HCT116 (cell line): ENCODE data around the gene CDH2. TPM values are rescaled to one million over a fixed set of nuclear protein-coding genes. Genes with fewer than 3 reads are reported as not detected.

ENCODE experiments used
- ATAC-seq: fragments of 200-7000 bp; cut with Tn5 transposase; 2 replicates; pipeline ENCODE4 v1.9.1; 2020; ENCODE audit warnings: mild to moderate bottlenecking, moderate library complexity
- BruUV-seq: library from RNA; stranded (reverse); fragments of 400-500 nt; replicated peaks from 2 replicates; lab custom pipeline; 2021; lab: Mats Ljungman, UMichigan
- CTCF ChIA-PET: fragments of 300-600 bp; sonication (Branson Sonifier 250); formaldehyde crosslinking; loops from one replicate; lab custom pipeline; 2021; ENCODE audit warnings: antibody characterized with exemption; lab: Charles Lee
- POLR2A ChIA-PET: fragments of 300-600, 350-600 bp; sonication (Branson Sonifier 250); formaldehyde crosslinking; loops from one replicate; lab custom pipeline; 2021; ENCODE audit warnings: antibody characterized with exemption; lab: Charles Lee
- RAD21 ChIA-PET, 2 experiments: fragments of 300-600 bp; sonication (Branson Sonifier 250); formaldehyde crosslinking; loops; one replicate each; lab custom pipeline; 2023; ENCODE audit warnings: low total read pairs in 2 of 2; ENCODE audit not compliant: uncharacterized antibody in 2 of 2, unreplicated experiment in 2 of 2, low non-redundant PET in 1 of 2; lab: Charles Lee
- DNase-seq: peaks from one replicate; pipeline ENCODE4 v3.0.0-alpha.2; 2010; ENCODE audit warnings: low read depth, low spot score
- H2AFZ ChIP-seq: fragments of 200-600 bp; shearing (Covaris generic), sonication (generic); 2 replicates; pipeline ENCODE4 v1.6.1; 2017; ENCODE audit warnings: low read depth, mixed run types, mixed read lengths, antibody characterized with exemption, low read length; ENCODE audit not compliant: poor library complexity, severe bottlenecking
- H3K27ac ChIP-seq: 2 replicates; pipeline ENCODE4 v1.5.1; 2012; ENCODE audit warnings: low read depth, low read length
- H3K27me3 ChIP-seq: fragments of 200-600 bp; sonication (generic); 2 replicates; pipeline ENCODE4 v1.6.1; 2016; ENCODE audit warnings: mixed run types, low read length, mixed read lengths; ENCODE audit not compliant: insufficient read depth
- H3K36me3 ChIP-seq, 2 experiments: fragments of 200-500 bp in 1 of 2; fragments of 200-600 bp in 1 of 2; sonication (Bioruptor generic) in 1 of 2; sonication (generic) in 1 of 2; 2 replicates each; pipeline versions ENCODE4 v1.5.1 to v1.6.1; 2014 to 2016; ENCODE audit warnings: low read length in 2 of 2, inconsistent platforms in 1 of 2, mixed read lengths in 1 of 2, mixed run types in 1 of 2; ENCODE audit not compliant: insufficient read depth in 2 of 2, control insufficient read depth in 1 of 2
- H3K4me1 ChIP-seq, 2 experiments: fragments of 200-600 bp in 1 of 2; sonication (generic) in 1 of 2; 2 replicates each; pipeline versions ENCODE4 v1.5.1 to v1.6.1; 2012 to 2017; ENCODE audit warnings: low read length in 2 of 2, inconsistent platforms in 1 of 2, mild to moderate bottlenecking in 1 of 2, mixed read lengths in 1 of 2, mixed run types in 1 of 2, moderate library complexity in 1 of 2; ENCODE audit not compliant: insufficient read depth in 2 of 2, control insufficient read depth in 1 of 2
- H3K4me2 ChIP-seq: fragments of 200-600 bp; sonication (generic); 2 replicates; pipeline ENCODE4 v1.6.1; 2017; ENCODE audit warnings: mixed run types, low read length, mixed read lengths
- H3K4me3 ChIP-seq, 2 experiments: fragments of 200-600 bp in 1 of 2; sonication (generic) in 1 of 2; replicated peaks in 1 of 2; 2 replicates each; pipeline ENCODE4 v1.5.1; 2011 to 2016; ENCODE audit warnings: low read length in 2 of 2, control low read depth in 1 of 2, low read depth in 1 of 2, mild to moderate bottlenecking in 1 of 2, mixed read lengths in 1 of 2, mixed run types in 1 of 2
- H3K79me2 ChIP-seq: fragments of 200-600 bp; sonication (generic); 2 replicates; pipeline ENCODE4 v1.6.1; 2017; ENCODE audit warnings: mild to moderate bottlenecking, mixed run types, low read length, moderate library complexity, mixed read lengths; ENCODE audit not compliant: insufficient read depth
- H3K9ac ChIP-seq: fragments of 200-600 bp; sonication (generic); 2 replicates; pipeline ENCODE4 v1.6.1; 2016; ENCODE audit warnings: low read length, mixed read lengths
- H3K9me2 ChIP-seq: fragments of 200-600 bp; sonication (generic), shearing (Covaris generic); 2 replicates; pipeline ENCODE4 v1.6.1; 2017; ENCODE audit warnings: mixed run types, mild to moderate bottlenecking, moderate library complexity; ENCODE audit not compliant: insufficient read depth
- H3K9me3 ChIP-seq, 2 experiments: fragments of 200-500 bp in 1 of 2; fragments of 200-600 bp in 1 of 2; sonication (Bioruptor generic) in 1 of 2; sonication (generic) in 1 of 2; 2 replicates each; pipeline ENCODE4 v1.6.1; 2014 to 2017; ENCODE audit warnings: low read length in 2 of 2, mixed read lengths in 2 of 2, inconsistent platforms in 1 of 2, low read depth in 1 of 2, mild to moderate bottlenecking in 1 of 2, mixed run types in 1 of 2, moderate library complexity in 1 of 2; ENCODE audit not compliant: control insufficient read depth in 1 of 2, insufficient read depth in 1 of 2
- H4K20me1 ChIP-seq: fragments of 200-600 bp; sonication (generic), shearing (Covaris generic); 2 replicates; pipeline ENCODE4 v1.6.1; 2017; ENCODE audit warnings: mixed run types, mild to moderate bottlenecking, moderate library complexity; ENCODE audit not compliant: insufficient read depth
- EZH2 ChIP-seq: fragments of 200-600 bp; sonication (generic); IDR thresholded peaks from 2 replicates; pipeline ENCODE4 v1.6.1; 2017; ENCODE audit warnings: antibody characterized with exemption, mixed run types
- FOSL1 ChIP-seq: IDR thresholded peaks from 2 replicates; pipeline ENCODE4 v1.6.1; 2012; ENCODE audit warnings: low read depth
- POLR2AphosphoS5 ChIP-seq: IDR thresholded peaks from 2 replicates; pipeline ENCODE4 v1.6.1; 2011; ENCODE audit warnings: mild to moderate bottlenecking, low read depth, low read length, moderate library complexity
- RAD21 ChIP-seq: IDR thresholded peaks from 2 replicates; pipeline ENCODE4 v1.6.1; 2012; ENCODE audit warnings: low read depth, mild to moderate bottlenecking
- YY1 ChIP-seq: IDR thresholded peaks from 2 replicates; pipeline ENCODE4 v1.6.1; 2011; ENCODE audit warnings: low read length, low read depth, moderate library complexity, mild to moderate bottlenecking; ENCODE audit not compliant: insufficient replicate concordance; ENCODE audit errors: extremely low read depth
- intact Hi-C: fragments of 100-400 bp; cut with micrococcal nuclease; formaldehyde crosslinking; loops from 2 replicates; pipeline ENCODE4 v1.10.0; 2022
- total RNA-seq: library from RNA; stranded (reverse); gene quantifications from one replicate; pipeline ENCODE4 v1.2.1, GENCODE V29; 2021; ENCODE audit not compliant: unreplicated experiment
- TF ChIP-seq, protein P1 (sequence below): IDR thresholded peaks from 2 replicates; pipeline ENCODE4 v1.6.1; 2011; ENCODE audit warnings: mild to moderate bottlenecking, low read length, moderate library complexity; ENCODE audit not compliant: insufficient replicate concordance; ENCODE audit errors: extremely low read depth

The CDH2 gene
- total RNA-seq, 1 experiment from 2014 or later: 0.15 TPM

DNA sequence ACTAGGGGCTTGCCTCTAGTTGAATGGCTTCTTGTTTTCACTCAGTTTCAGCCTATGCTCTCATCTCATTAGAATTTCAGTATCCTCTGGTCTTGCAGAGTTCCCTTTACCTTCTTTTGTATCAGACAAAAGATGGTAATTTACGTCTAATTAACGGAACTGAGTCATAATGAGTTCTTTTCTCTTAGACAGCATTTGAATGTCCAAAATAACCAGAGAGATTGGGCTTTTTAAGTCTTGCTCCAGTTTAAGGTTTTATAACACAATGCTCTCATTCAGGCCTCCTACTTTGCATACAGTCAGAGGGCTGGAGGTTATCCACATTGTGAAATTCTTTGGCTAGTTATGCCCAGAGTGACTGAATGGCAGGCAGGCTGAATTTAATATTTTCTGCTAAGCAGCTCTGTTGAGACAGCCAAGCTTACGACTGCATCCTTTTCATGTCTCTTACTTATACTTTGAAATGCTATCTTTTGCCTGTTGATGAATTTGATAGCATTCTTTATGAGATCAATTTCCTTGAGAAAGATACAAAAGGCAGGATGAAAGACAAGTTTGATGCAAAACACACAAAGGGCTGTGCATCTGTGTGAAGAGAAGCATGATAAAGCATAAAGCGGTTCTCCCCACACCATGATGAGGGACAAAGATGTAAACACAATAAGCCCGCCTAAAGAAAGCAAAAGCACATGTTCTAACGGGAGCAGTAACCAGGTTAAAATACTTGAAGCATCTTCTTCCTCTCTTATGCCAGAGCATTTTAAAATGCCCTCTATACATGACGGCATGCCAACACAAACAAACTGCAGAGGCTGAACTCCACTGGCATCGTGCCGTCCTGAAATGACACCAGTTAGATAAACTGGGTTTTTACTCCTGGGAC is 90.0 kb downstream of the CDH2 start:
- H3K4me2 ChIP-seq: no peak overlapping the region

DNA sequence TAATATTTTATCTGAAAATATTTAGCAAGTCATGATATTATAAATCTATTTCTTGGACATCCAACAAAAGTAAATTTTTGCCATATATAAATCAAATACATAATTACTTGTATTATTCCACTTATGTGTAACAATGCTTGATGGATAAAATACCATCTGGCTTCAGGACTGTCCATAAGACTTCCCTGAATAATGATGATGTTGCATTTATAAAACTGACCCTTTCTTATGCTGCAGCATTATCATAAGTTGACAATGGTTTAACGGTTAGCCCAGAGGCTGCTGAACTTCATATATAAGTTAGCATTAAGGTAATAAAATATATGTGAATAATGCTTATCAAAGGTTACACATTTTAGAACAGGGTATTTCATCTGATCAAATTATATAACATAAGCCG is 95.4 kb downstream of the CDH2 start:
- RAD21 ChIA-PET: no interaction called here
- H3K9me2 ChIP-seq: no peaks in the 10 kb centered on the region
- TF ChIP-seq POLR2AphosphoS5: no peak
- TF ChIP-seq, protein P1, sequence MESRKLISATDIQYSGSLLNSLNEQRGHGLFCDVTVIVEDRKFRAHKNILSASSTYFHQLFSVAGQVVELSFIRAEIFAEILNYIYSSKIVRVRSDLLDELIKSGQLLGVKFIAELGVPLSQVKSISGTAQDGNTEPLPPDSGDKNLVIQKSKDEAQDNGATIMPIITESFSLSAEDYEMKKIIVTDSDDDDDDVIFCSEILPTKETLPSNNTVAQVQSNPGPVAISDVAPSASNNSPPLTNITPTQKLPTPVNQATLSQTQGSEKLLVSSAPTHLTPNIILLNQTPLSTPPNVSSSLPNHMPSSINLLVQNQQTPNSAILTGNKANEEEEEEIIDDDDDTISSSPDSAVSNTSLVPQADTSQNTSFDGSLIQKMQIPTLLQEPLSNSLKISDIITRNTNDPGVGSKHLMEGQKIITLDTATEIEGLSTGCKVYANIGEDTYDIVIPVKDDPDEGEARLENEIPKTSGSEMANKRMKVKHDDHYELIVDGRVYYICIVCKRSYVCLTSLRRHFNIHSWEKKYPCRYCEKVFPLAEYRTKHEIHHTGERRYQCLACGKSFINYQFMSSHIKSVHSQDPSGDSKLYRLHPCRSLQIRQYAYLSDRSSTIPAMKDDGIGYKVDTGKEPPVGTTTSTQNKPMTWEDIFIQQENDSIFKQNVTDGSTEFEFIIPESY: no peak
- TF ChIP-seq RAD21: no peak
- TF ChIP-seq EZH2: no peak
- no peak for DNase-seq
- H3K4me1 ChIP-seq: no peaks in the 10 kb centered on the region
- no peak overlapping the region for H2AFZ ChIP-seq
- BruUV-seq: no TSS peak
- ATAC-seq: no peak
- H3K4me2 ChIP-seq: no peak overlapping the region
- H4K20me1 ChIP-seq: no peaks in the 10 kb centered on the region
- CTCF ChIA-PET: no interaction called here
- no peaks in the 10 kb centered on the region for H3K27me3 ChIP-seq
- no peak overlapping the region for H3K27ac ChIP-seq
- H3K36me3 ChIP-seq: no peaks in the 10 kb centered on the region
- H3K4me3 ChIP-seq: no peak overlapping the region
- POLR2A ChIA-PET: no interaction called here
- no peaks in the 10 kb centered on the region for H3K79me2 ChIP-seq
- H3K9me3 ChIP-seq: no peaks in the 10 kb centered on the region
- intact Hi-C loops: no loop called here
- H3K9ac ChIP-seq: no peak overlapping the region

More for the DNA sequence above, 90.0 kb downstream of the CDH2 start:
- Histone ChIP-seq H3K4me1 (no peaks in the 10 kb centered on the region), H3K27ac (no peak overlapping the region), H2AFZ (no peak overlapping the region), H3K9me2 (no peaks in the 10 kb centered on the region), H4K20me1 (no peaks in the 10 kb centered on the region), H3K27me3 (no peaks in the 10 kb centered on the region), H3K9me3 (no peaks in the 10 kb centered on the region), H3K9ac (no peak overlapping the region), H3K4me3 (no peak overlapping the region), H3K79me2 (no peaks in the 10 kb centered on the region), H3K36me3 (no peaks in the 10 kb centered on the region)
- intact Hi-C loops: no loop called here
- TF ChIP-seq YY1 (no peak), FOSL1 (no peak)
- RAD21 ChIA-PET: no interaction called here
- POLR2A ChIA-PET: no interaction called here
- CTCF ChIA-PET: no interaction called here
- DNase-seq (no peak), ATAC-seq (no peak)
- BruUV-seq: no TSS peak
